ENCODE measurements around the gene GRM5.
"Not testable (repeated sequence)": the region's sequence is repeated elsewhere in the genome, so short reads cannot be mapped to it uniquely, and the experiment has no call there.

GRCh38 chr11:88849773-88850172, 216.0 kb downstream of the GRM5 start:
- TF ChIP-seq, protein P1, sequence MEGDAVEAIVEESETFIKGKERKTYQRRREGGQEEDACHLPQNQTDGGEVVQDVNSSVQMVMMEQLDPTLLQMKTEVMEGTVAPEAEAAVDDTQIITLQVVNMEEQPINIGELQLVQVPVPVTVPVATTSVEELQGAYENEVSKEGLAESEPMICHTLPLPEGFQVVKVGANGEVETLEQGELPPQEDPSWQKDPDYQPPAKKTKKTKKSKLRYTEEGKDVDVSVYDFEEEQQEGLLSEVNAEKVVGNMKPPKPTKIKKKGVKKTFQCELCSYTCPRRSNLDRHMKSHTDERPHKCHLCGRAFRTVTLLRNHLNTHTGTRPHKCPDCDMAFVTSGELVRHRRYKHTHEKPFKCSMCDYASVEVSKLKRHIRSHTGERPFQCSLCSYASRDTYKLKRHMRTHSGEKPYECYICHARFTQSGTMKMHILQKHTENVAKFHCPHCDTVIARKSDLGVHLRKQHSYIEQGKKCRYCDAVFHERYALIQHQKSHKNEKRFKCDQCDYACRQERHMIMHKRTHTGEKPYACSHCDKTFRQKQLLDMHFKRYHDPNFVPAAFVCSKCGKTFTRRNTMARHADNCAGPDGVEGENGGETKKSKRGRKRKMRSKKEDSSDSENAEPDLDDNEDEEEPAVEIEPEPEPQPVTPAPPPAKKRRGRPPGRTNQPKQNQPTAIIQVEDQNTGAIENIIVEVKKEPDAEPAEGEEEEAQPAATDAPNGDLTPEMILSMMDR (IDR thresholded peaks at IDR 0.05; ENCODE audit: poor library complexity), result not testable (repeated sequence)
- not testable (repeated sequence) for TF ChIP-seq EZH2phosphoT487 (IDR thresholded peaks at IDR 0.05; ENCODE audit: low read depth, severe bottlenecking, unreplicated experiment)

Data from hepatocyte (in vitro differentiated cells).